Middle frontal gyrus (tissue), 1 donor: Measurements from ENCODE around the gene BTN1A1.
"Not testable (repeated sequence)": the region's sequence is repeated elsewhere in the genome, so short reads cannot be mapped to it uniquely, and the experiment has no call there.

Experiments used
- DNase-seq: peaks from one replicate; pipeline ENCODE4 v3.0.0-alpha.2; 2015; ENCODE audit warnings: low spot score; ENCODE audit errors: extremely low spot score

BTN1A1 gene

GRCh38 chr6:26511033-26511432 is 10.9 kb downstream of the BTN1A1 start:
- DNase-seq = not testable (repeated sequence)

GRCh38 chr6:26514984-26515383 is 14.9 kb downstream of the BTN1A1 start:
- no peak for DNase-seq

DNA sequence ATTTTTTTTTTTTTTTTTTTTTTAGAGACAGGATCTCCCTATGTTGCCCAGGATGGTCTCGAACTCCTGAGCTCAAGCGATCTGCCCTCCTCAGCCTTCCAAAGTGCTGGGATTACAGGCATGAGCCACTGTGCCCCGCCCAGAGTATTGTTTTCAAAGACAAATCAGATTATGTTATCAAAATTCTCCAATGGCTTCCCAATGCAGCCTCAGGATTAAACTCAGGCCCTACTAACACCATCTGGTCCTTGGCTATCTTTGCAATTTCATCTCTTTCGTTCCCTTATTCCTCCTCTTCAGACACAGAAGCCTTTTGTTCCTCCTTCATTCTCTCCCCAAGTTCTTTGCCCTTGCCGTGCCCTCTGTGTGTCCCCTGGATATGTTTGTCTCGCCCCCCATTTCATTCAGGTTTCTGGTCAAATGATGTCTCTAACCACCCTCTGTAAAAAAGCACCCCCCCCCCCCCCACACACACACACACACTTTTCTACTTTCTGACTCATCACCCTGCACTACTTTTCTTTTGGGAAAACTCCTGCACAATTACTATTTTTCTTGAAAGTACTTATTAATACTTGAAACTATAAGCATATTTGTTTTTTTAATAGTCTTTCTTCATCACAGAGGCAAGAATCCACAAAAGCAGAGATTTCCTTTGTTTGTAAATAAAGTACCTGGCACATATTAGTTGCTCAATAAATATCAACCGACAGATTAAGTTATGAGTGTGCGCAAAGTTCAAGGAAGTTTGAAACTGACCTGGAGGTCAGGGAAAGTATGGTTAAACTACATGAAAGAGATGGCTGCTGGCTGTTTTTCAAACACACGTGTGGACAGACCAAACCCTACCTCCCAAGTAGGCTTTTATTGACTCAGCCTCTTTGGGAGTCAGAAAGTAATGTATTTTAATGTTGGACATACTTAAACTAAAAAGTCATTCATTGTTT is 16.7 kb downstream of the BTN1A1 start:
- DNase-seq = no peak

- DNase-seq = no peak
Measured at GRCh38 chr6:26519359-26519758, 19.3 kb downstream of the BTN1A1 start.

- DNase-seq = no peak
Measured at GRCh38 chr6:26520237-26520849, 20.2 kb downstream of the BTN1A1 start.

DNA sequence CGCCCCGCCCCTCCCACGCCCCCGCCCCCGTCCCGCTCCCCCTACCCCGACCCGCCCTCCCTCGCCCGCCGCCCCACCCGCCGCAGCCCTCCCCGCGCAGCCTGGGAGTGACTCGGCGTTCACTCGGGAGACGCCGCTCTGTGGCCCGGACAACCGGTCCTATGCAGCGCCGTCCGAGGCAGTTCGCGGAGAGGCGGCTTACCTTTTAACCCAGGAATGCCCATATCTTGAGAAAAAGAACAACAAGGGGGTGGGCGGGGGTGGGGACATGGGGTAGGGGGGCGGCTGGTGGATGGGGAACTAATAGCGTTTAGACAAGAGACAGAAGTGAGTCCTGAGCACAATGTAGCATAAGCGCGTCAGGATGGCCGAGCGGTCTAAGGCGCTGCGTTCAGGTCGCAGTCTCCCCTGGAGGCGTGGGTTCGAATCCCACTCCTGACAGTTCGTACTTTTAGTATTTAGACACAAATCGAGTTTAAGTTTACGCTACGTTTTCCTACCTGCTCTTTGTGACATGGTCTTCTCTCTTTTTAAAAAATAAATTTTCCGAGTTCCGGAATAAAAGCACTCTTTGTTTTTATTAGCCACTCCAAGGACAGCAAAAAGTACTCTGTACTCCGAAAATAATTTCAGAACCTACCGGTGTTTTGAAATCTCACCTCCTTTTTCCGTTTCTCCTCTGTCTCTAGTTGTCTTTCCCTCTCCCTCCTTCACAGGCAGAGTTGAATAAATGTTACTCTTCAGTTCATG is 20.9 kb downstream of the BTN1A1 start:
- DNase-seq = peak; percentile 73

GRCh38 chr6:26521600-26522391 is 21.7 kb downstream of the BTN1A1 start:
- no peak for DNase-seq

GRCh38 chr6:26522486-26523228 is 22.6 kb downstream of the BTN1A1 start:
- DNase-seq = not testable (repeated sequence)

DNA sequence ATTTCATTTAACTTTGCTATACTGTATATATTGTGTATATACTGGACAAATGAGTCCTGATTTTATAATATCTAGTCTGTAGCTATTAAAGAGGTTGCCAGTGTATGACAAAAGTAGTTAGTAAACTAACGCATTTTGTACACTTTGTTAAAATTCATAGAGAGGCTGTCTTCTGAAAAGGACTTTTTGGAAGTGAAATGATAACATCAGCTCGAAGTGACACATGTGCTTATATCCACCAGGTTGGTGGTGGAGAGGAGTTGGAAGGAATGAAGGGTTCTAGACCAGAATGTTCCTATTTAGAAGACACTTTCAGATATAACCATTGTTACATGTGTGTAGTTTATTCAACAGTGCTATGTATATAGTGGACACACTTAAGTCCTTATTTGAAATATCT is 24.2 kb downstream of the BTN1A1 start:
- DNase-seq = not testable (repeated sequence)

DNA sequence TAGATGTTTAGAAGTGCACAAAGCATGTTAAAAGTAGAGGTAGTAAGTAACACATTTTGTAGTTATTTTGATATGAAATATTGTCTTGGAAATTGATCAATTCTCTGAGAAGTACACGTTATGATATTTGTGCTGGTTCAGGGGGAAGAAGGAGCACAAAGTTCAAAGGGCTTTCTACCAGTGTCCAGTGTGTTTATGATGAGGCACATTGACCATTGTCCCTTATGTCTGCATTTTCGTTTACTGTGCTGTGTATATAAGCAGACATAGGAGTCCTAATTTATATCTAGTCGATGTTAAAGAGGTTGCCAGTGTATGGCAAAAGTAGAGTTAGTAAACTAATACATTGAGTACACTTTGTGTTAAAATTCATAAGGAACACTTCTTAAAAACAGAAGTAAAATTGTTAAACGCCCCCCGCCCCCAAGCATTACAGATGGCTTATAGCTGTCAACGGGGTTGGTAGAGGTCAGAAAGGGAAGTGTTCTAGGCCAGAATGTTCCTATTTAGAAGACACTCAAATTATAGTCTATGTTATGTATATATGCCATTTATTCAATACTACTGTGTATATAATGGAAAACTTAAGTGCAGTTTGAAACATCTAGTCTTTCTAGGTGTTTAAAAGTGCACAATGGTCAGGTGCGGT is 24.7 kb downstream of the BTN1A1 start:
- no peak for DNase-seq

DNA sequence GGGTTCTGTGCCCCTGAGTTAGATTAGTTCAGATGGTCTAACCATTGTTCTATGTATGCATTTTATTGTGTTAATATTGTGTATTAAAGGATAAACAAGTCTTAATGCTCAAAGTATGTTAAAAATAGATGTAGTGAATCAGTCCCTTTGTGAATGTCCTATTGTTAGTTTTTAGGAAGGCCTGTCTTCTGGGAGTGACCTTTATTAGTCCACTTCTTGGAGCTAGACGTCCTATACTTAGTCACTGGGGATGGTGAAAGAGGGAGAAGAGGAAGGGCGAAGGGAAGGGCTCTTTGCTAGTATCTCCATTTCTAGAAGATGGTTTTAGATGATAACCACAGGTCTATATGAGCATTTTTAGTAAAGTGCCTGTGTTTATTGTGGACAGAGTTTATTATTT is 25.7 kb downstream of the BTN1A1 start:
- no peak for DNase-seq

GRCh38 chr6:26526928-26527327 is 26.8 kb downstream of the BTN1A1 start:
- no peak for DNase-seq

- no peak for DNase-seq
Measured at GRCh38 chr6:26530203-26530602, 30.1 kb downstream of the BTN1A1 start.

DNA sequence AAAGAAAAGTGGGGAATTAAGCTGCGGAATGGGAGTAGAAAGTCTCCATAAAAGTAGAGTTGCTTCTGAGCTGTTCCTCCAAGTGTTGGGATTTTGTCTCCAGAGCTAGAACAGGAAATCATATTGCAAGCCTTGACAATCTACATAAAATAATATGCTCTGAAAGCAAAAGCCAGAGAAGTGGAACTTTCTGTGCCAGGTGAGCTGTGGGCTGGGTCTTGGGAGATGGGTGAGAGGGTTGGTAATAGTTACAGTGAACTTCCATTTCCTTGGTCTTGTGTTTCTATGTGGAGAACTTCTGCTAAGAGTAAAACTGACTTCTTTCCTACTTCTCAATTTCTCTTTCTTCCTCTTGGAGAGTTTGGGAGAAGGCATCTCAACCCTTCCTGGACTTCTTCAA is 31.8 kb downstream of the BTN1A1 start:
- no peak for DNase-seq

DNA sequence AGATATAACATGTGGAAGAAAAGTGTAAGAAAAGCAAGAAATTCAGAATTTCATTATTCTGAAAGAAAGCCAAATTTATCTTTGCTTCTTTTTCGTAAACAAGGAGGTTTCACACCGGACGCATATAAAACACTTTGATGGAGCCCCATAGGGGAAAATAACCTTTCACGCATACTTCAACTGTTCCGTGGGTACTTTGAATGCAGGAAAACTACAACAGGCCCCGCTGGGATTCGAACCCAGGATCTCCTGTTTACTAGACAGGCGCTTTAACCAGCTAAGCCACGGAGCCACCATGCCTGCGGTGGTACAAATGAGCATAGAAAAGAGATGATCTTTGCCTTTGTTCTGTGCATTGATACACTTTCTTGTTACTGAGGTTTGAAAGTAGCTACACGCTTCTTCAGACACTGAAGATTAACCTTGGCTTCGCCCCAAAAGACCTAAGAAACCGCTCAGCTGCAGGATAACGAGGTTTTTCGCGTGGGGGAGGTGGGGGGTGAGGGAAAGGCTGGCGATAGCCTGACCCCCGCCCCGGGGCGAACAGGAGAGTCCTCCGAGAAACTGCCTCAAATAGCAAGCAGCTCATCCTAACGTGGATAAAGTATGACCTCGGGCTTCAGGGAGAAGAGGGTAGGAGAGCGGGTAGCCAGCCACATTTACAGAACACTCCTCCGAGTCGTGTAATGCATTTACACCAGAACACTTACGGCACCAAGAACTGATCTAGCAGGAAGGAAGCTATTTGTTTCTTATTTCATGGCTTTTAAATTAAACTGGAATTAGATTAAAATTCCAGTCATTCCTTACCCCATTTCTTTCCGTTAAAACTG is 32.8 kb downstream of the BTN1A1 start:
- peak; percentile 90 for DNase-seq

GRCh38 chr6:26533532-26533931 is 33.4 kb downstream of the BTN1A1 start:
- DNase-seq = no peak

- no peak for DNase-seq
Measured at GRCh38 chr6:26534681-26535465, 34.8 kb downstream of the BTN1A1 start.

DNA sequence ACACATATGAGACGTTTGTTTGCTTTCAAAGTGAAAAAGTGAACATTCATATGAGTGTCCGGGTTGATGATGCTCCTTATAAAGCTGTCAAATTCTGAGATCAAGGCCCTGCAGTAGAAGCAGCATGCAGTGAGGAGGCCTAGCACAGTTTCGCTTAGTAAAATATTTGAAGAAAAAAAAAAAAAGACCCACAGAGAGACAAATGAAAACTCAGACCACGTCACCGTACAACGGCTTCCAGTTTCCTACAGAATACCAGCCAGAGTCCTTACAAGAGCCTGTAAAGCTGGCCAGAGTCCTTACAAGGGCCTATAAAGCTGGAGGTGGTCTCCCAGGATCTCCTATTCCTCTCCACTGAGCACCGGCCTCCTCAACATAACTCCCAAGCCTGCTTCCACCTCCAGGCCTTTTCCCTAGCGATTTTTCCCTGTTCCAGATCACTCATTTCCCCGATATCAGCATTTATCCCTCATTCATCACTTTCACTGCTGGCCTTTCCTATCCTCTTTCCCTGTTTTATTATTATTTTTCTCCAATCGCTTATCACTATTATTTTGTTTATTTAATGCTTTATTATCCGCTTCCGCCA is 36.6 kb downstream of the BTN1A1 start:
- no peak for DNase-seq
